ENCODE measurements around the gene HOXA5. TPM values are rescaled to one million over a fixed set of nuclear protein-coding genes. Genes with fewer than 3 reads are reported as not detected.

The HOXA5 gene
- total RNA-seq, 1 experiment from 2014 or later = 0.81 TPM

- in situ Hi-C loops (cut with HindIII; ENCODE audit: low sequenced_read_pairs) = no loop called here
- no peak for DNase-seq (ENCODE audit: low spot score)
These were observed 39.0 kb downstream of the HOXA5 start for GRCh38 chr7:27104341-27105058.

- no peak for DNase-seq (ENCODE audit: low spot score)
- in situ Hi-C loops (cut with HindIII; ENCODE audit: low sequenced_read_pairs) = no loop called here
These were observed 39.8 kb downstream of the HOXA5 start for GRCh38 chr7:27103489-27104226.

GRCh38 chr7:27102581-27103442 is 40.7 kb downstream of the HOXA5 start, which contains the start of gene HOXA2:
HOXA2 (minus strand) TSS chr7:27102683; CDS start chr7:27102500, 183 bp downstream.
- no peak for DNase-seq (ENCODE audit: low spot score)

GRCh38 chr7:27101957-27102580 is 41.4 kb downstream of the HOXA5 start:
- no peak for DNase-seq (ENCODE audit: low spot score)
- in situ Hi-C loops (cut with HindIII; ENCODE audit: low sequenced_read_pairs) = no loop called here

More at GRCh38 chr7:27102581-27103442, 40.7 kb downstream of the HOXA5 start, which contains the start of gene HOXA2:
- in situ Hi-C loops (cut with HindIII; ENCODE audit: low sequenced_read_pairs) = no loop called here

- DNase-seq (ENCODE audit: low spot score) = no peak
- in situ Hi-C loops (cut with HindIII; ENCODE audit: low sequenced_read_pairs) = no loop called here
These were observed 42.1 kb downstream of the HOXA5 start for GRCh38 chr7:27101171-27101956.

GRCh38 chr7:27100694-27101170 is 42.7 kb downstream of the HOXA5 start:
- no peak for DNase-seq (ENCODE audit: low spot score)
- in situ Hi-C loops (cut with HindIII; ENCODE audit: low sequenced_read_pairs) = no loop called here

- in situ Hi-C loops (cut with HindIII; ENCODE audit: low sequenced_read_pairs) = no loop called here
- DNase-seq (ENCODE audit: low spot score) = no peak
These were observed 43.8 kb downstream of the HOXA5 start for GRCh38 chr7:27099453-27100370.

GRCh38 chr7:27098578-27099451 is 44.7 kb downstream of the HOXA5 start:
- DNase-seq (ENCODE audit: low spot score) = no peak
- in situ Hi-C loops (cut with HindIII; ENCODE audit: low sequenced_read_pairs) = no loop called here

GRCh38 chr7:27097686-27098577 is 45.5 kb downstream of the HOXA5 start:
- in situ Hi-C loops (cut with HindIII; ENCODE audit: low sequenced_read_pairs) = no loop called here
- DNase-seq (ENCODE audit: low spot score) = no peak

- in situ Hi-C loops (cut with HindIII; ENCODE audit: low sequenced_read_pairs) = no loop called here
- DNase-seq (ENCODE audit: low spot score) = no peak
These were observed 46.5 kb downstream of the HOXA5 start for GRCh38 chr7:27096768-27097514.

GRCh38 chr7:27095897-27096767 is 47.3 kb downstream of the HOXA5 start, which contains the start of gene HOXA1:
HOXA1 (minus strand) TSS chr7:27096000; CDS start chr7:27095912, 88 bp downstream.
- peak; percentile 44 for DNase-seq (ENCODE audit: low spot score)
- in situ Hi-C loops (cut with HindIII; ENCODE audit: low sequenced_read_pairs) = no loop called here

GRCh38 chr7:27095050-27095896 is 48.2 kb downstream of the HOXA5 start:
- DNase-seq (ENCODE audit: low spot score) = no peak
- in situ Hi-C loops (cut with HindIII; ENCODE audit: low sequenced_read_pairs) = no loop called here

All from G401 (cell line).